Testis (tissue), 3 donors: ENCODE measurements around the gene TECPR2. TPM values are rescaled to one million over a fixed set of nuclear protein-coding genes. Genes with fewer than 3 reads are reported as not detected.
A peak's percentile ranks its signal among the peaks of the same experiment; 100 is the strongest.

ENCODE experiments used
- DNase-seq: peaks from one replicate; pipeline ENCODE4 v3.0.0-alpha.2; 2019
- H3K27ac ChIP-seq, 2 donors: fragments of 200-600 bp; sonication (generic); one replicate each; pipeline ENCODE4 v1.5.1; 2019
- H3K27me3 ChIP-seq: fragments of 200-600 bp; sonication (generic); one replicate; pipeline ENCODE4 v1.5.1; 2019
- H3K36me3 ChIP-seq: fragments of 200-600 bp; sonication (generic); one replicate; pipeline ENCODE4 v1.5.1; 2017; ENCODE audit warnings: low read depth; ENCODE audit errors: missing control alignments
- H3K4me1 ChIP-seq: fragments of 200-600 bp; sonication (generic); one replicate; pipeline ENCODE4 v1.5.1; 2019
- H3K4me3 ChIP-seq, 2 donors: fragments of 200-600 bp; sonication (generic); one replicate each; pipeline ENCODE4 v1.5.1; 2017 to 2019
- H3K9me3 ChIP-seq: fragments of 200-600 bp; sonication (generic); one replicate; pipeline ENCODE4 v1.5.1; 2017
- CTCF ChIP-seq, 3 experiments: fragments of 450-650 bp in 2 of 3; fragments of 200-600 bp in 1 of 3; sonication (generic) in 1 of 3; IDR thresholded peaks; one replicate each; pipeline ENCODE4 v1.5.1; 2016 to 2019; ENCODE audit warnings: antibody characterized with exemption in 3 of 3, mild to moderate bottlenecking in 2 of 3, moderate library complexity in 1 of 3
- POLR2A ChIP-seq: fragments of 450-650 bp; IDR thresholded peaks from one replicate; pipeline ENCODE4 v1.6.1; 2017; ENCODE audit warnings: antibody characterized with exemption, mild to moderate bottlenecking, moderate library complexity
- WGBS, 2 donors: methylation state at CpG; one replicate each; pipeline ENCODE4 v1.1.5; 2018; 5-methylcytosine and 5-hydroxymethylcytosine counted together
- intact Hi-C: fragments of 100-400 bp; cut with DNase I; formaldehyde crosslinking; loops from one replicate; pipeline ENCODE4 v1.15.1; 2023; ENCODE audit warnings: low total_unique reads
- polyA plus RNA-seq: library from polyadenylated mRNA; stranded (reverse); fragments of 350-450 nt; fragmentation: Illumina TruSeq; extraction: RNeasy Lipid Tissue Mini Kit (QIAGEN cat#74804); gene quantifications from one replicate; pipeline ENCODE4 v1.2.3, GENCODE V29; 2014; ENCODE audit warnings: low read depth, low replicate concordance; ENCODE audit not compliant: insufficient read depth
- total RNA-seq, 2 donors: library from RNA; depleted of rRNA; stranded (reverse); fragments of >200 nt; gene quantifications; one replicate each; pipeline ENCODE4 v1.2.3, GENCODE V29; 2016

Gene TECPR2
- total and polyA plus RNA-seq, 3 donors from 2014 or later = 43.4 to 65.9 (median 43.6) TPM

DNA sequence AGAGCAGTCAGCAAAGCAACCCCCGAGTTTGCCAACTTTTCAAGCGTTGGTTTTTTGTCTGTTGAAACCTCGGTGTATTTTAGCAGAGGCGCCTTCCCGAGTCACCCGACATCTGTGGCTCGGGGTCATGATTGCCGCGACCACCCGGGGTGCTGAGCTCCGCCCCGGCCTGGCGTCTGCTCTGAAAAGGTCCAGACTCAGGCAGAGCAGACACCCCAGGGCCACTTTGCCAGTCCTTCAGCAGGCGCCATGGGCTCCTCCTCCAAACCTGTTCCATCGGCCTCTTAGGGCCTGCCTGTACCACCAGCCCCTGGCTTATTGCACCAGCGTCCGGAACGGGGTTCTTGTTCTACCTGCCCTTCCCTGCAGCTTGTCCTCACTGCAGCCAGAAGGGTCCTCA, 127.7 kb downstream of the TECPR2 start:
- no peaks in the 10 kb centered on the region for H3K36me3 ChIP-seq
- 94 to 96% methylated on average over 18 of the region's 18 CpGs for WGBS, 2 donors
- intact Hi-C loops = no loop called here
- H3K27me3 ChIP-seq = no peaks in the 10 kb centered on the region
- DNase-seq = no peak
- no peaks in the 10 kb centered on the region for H3K9me3 ChIP-seq
- peaks cover 28% of the 10 kb centered on the region for H3K4me1 ChIP-seq
- no peak overlapping the region for H3K4me3 ChIP-seq
- no peak overlapping the region for H3K27ac ChIP-seq
- no peak for TF ChIP-seq POLR2A
- TF ChIP-seq CTCF (IDR thresholded peaks at IDR 0.05) = no peak

DNA sequence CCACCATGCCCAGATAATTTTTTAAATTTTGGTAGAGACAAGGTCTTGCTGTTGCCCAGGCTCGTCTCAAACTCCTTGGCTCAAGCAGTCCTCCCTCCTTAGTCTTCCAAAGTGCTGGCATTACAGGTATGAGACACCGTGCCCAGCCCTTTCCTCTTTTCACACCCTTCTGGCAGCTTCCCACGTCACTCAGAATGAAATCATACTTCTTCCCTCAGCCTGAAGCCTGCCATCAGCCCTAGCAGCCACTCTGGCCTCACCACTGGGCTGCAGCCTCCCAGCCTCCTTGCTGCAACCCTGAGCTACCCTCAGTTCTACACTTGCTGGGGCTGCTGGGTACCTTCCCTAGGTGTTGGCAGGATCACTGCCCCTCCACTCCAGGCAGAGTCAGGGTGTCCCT, 128.6 kb downstream of the TECPR2 start:
- 94 to 95% methylated on average over 3 of the region's 3 CpGs for WGBS, 2 donors

GRCh38 chr14:102491786-102492530, 129.2 kb downstream of the TECPR2 start:
- WGBS, 2 donors = 90 to 97% methylated on average over 5 to 7 of the region's 7 CpGs
- Histone ChIP-seq H3K4me3 (no peak overlapping the region), H3K36me3 (no peaks in the 10 kb centered on the region), H3K4me1 (peaks cover 19% of the 10 kb centered on the region), H3K9me3 (no peaks in the 10 kb centered on the region), H3K27ac (no peak overlapping the region), H3K27me3 (no peaks in the 10 kb centered on the region)
- intact Hi-C loops = no loop called here
- DNase-seq = no peak
- no peak for TF ChIP-seq CTCF (IDR thresholded peaks at IDR 0.05)
- no peak for TF ChIP-seq POLR2A

More for the DNA sequence above, 128.6 kb downstream of the TECPR2 start:
- Histone ChIP-seq H3K4me1 (peaks cover 24% of the 10 kb centered on the region), H3K27ac (no peak overlapping the region), H3K36me3 (no peaks in the 10 kb centered on the region), H3K4me3 (no peak overlapping the region), H3K27me3 (no peaks in the 10 kb centered on the region), H3K9me3 (no peaks in the 10 kb centered on the region)
- DNase-seq = no peak
- TF ChIP-seq CTCF (IDR thresholded peaks at IDR 0.05) (no peak), POLR2A (no peak)
- intact Hi-C loops = no loop called here

- DNase-seq = no peak
- TF ChIP-seq CTCF (IDR thresholded peaks at IDR 0.05) = no peak
- no peak for TF ChIP-seq POLR2A
- WGBS, 2 donors = 74 to 78% methylated on average over 16 to 17 of the region's 17 CpGs
- H3K36me3 ChIP-seq = no peaks in the 10 kb centered on the region
- H3K4me1 ChIP-seq = peaks cover 13% of the 10 kb centered on the region
- no peak overlapping the region for H3K27ac ChIP-seq
- H3K9me3 ChIP-seq = no peaks in the 10 kb centered on the region
- intact Hi-C loops = no loop called here
- no peaks in the 10 kb centered on the region for H3K27me3 ChIP-seq
- H3K4me3 ChIP-seq = no peak overlapping the region
Observed at GRCh38 chr14:102492531-102492910, 129.8 kb downstream of the TECPR2 start.

GRCh38 chr14:102493096-102493495, 130.4 kb downstream of the TECPR2 start:
- Histone ChIP-seq H3K27ac (peak overlapping the region in 1 of 2 donors; percentile 7), H3K9me3 (no peaks in the 10 kb centered on the region), H3K4me1 (peaks cover 14% of the 10 kb centered on the region), H3K36me3 (no peaks in the 10 kb centered on the region), H3K4me3 (no peak overlapping the region), H3K27me3 (no peaks in the 10 kb centered on the region)
- WGBS, 2 donors = 57 to 87% methylated on average over 10 to 15 of the region's 15 CpGs
- DNase-seq = peak; percentile 56
- intact Hi-C loops = no loop called here
- TF ChIP-seq POLR2A (no peak), CTCF (IDR thresholded peaks at IDR 0.05) (no peak)
